GM18858 (cell line): ENCODE data around the gene LCA5L.
"Not testable (repeated sequence)": the region's sequence is repeated elsewhere in the genome, so short reads cannot be mapped to it uniquely, and the experiment has no call there.

Experiments
- ATAC-seq: cut with Tn5 transposase; IDR thresholded peaks from one replicate; pipeline ENCODE4 v1.9.1; 2021; ENCODE audit not compliant: unreplicated experiment

LCA5L gene

DNA sequence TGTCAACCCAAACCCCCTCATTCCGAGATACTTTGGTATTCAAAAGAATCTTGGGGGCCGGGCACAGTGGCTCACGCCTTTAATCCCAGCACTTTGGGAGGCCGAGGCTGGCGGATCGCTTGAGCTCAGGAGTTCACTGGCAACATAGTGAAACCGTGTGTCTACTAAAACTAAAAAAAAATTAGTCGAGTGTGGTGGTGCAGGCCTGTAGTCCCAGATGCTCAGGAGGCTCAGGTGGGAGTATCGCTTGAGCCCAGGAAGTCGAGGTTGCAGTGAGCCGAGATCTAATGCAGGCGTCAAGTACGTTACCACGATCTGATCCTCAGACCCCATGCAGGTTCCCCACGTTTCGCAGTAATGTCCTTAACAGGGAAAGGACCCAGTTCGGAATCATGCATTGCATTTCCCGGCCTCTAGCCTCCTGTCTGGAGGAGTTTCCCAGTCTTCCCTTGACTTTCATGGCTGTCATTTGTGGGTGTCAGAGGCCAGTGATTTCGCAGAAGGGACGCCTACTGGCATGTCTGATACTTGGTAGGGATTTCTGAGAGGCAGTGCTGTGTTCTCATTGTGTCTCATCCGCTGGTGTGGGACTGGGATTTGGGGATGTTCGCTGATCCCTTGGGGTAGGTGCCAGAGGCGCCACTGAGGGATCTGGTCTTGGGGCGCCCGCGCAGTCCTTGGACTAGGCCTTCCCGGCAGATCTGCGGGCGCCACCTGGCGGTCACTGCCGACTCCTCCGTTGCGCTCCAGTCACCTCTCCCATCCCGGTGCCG, 57.4 kb downstream of the LCA5L start:
- ATAC-seq = peak; percentile 84

DNA sequence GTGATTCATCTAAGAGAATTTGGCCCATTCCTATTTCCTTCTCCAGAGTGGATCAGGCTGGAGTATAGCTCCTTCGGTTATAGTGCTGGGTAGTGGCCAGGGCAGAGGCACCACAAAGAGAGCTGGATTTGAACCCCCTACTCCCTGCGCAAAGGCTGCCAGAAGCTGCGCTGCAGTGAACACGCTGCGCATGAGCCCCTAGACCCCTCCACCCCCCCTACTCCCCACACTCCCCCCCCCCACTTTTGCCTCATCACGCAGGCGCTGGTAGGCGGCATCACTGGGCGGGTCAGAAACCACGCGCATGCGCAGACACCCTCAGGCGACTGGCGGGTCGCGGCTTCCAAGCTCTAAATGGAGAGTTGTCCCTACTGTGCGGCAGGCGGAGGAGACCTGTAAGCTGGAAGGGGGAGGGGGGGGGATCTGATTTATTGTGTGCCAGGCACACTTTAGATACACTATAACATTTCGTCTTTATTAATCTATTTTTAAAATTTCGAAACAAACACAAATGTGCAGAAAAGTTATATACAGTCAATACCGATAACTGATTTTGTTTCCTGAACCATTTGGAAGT, 58.0 kb downstream of the LCA5L start:
- ATAC-seq = no peak

DNA sequence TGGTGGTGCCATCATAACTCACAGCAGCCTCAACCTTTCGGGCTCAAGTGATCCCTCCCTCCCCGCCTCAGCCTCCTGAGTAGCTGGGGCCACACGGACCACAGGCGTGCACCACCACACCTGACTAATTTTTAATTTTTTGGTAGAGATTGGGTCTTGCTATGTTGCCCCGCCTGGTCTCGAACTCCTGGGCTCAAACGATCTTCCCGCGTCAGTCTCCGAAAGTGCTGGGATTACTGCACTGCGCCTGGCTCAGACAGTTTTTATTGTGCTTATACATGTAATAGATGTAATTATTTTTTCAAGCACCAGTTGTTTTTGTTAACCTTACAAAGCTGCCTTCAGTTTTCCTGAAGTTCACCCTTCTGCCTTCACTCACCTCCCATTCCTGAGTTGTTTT, 58.7 kb downstream of the LCA5L start:
- no peak for ATAC-seq

DNA sequence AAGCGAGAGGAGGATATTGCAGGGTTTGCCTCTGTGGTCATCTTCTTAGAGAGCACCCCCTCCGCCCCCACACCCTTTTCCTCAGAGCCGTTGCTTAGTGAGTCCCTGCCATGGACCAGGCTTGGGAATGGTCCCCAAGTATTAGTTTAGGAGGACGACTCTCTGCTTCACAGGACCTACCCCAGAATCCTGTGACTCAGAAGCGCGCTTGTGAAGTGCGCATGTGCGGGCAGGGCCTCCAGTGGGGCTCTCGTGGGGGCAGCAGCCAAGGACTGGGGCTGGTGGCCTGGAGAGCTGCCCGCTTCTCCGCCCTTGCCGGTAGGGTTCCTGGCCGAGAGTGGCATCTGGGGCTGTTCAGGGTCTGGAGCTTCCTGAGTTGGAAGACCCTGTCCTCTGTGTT, 59.4 kb downstream of the LCA5L start:
- no peak for ATAC-seq

DNA sequence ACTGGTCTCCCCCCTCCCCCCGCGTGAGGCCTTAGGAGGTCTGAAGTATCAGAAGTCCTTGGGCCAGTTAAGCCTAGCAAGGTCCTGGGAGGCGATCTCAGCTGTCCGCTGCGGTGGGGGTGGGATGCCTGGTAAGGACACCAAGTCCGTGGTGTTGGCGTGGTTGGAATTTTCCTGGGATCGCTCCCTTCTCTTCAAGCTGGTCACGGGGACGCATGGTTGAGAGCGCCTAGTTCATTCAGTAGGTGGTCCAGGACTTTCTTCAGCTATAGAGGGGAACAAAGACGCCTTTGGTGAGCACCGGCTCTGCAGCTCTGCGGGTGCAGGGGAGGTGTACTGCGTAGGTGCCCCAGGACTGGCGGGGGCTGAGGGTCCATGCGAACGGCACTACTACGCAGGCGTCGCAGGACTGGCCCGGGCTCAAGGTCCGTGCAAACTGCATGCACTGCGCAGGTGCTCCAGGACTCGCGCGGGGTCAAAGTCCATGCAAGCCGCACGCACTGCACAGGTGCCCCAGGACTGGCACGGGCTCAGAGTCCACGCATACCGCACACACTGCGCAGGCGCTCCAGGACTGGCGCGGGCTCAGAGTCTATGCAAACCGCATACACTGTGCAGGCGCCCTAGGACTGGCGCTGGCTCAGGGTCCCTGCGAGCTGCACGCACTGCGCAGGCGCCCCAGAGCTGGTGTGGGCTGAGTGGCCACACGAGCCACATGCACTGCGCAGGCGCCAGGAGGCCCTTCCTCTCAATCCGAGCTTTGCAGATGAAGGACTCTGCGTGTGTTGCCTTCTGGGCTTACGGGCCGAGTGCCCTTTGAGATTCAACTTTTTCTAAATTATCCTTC, 60.1 kb downstream of the LCA5L start:
- no peak for ATAC-seq

DNA sequence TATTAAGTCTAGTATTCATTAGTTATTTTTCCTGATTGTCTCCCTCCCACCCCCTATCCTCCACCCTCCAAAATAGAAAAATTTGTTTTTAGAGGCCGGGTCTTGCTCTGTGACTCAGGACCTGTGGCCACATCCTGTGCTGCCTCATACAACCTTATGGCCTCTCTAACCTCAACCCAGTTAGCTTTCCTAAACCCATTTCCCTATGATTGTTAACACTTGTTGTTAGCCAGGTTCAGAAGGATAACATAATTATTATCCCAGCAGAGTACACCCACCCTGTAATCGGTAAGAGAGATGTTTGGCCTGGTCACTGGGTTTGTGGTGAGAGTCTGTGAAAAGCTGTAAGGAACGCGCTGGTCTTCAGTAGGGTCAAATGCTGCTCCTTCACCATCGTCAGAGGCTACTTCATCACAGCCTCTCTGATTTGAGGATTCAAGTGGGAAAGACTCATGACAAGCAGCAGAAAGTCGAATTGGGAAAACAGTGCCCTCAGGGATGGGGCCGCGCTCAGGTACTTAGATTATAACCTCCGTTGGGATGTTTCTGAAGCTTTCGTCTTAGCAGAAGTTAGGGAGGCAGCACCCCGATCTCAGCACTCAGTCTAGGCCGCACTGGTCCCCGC, 60.8 kb downstream of the LCA5L start:
- ATAC-seq = no peak

DNA sequence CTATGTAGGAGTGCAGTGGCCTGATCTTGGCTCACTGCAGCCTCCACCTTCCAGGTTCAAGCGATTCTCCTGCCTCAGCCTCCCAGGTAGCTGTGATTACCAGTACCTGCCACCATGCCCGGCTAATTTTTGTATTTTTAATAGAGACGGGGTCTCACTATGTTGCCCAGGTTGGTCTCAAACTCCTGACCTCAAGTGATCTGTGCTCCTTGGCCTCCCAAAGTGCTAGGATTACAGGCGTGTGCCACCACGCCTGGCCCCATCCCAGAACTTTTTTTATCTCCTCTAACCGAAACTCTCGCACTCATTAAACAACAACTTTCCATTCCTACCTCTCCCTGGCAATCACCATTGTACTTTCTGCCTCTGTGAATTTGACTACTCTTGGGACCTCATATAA, 63.5 kb downstream of the LCA5L start:
- not testable (repeated sequence) for ATAC-seq

DNA sequence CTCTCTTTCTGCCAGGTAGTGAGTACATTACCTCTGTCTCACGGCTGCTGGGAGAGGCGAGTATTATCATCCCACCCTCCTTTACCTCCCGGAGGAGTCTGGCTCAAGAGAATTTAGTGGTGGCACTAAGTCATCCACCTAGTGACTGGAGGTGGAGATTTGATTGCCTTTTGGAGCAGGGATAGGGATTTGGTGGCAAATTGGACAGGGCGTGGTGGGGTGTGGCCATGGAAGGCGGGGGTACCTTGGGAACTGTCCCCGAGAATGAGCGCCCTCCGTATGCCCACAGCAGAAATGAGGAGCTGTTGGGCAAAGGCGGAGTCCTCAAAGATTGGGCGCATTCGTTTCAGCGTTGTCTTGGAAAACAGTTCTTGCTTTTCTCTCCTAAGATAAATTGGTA, 64.6 kb downstream of the LCA5L start:
- ATAC-seq = no peak

DNA sequence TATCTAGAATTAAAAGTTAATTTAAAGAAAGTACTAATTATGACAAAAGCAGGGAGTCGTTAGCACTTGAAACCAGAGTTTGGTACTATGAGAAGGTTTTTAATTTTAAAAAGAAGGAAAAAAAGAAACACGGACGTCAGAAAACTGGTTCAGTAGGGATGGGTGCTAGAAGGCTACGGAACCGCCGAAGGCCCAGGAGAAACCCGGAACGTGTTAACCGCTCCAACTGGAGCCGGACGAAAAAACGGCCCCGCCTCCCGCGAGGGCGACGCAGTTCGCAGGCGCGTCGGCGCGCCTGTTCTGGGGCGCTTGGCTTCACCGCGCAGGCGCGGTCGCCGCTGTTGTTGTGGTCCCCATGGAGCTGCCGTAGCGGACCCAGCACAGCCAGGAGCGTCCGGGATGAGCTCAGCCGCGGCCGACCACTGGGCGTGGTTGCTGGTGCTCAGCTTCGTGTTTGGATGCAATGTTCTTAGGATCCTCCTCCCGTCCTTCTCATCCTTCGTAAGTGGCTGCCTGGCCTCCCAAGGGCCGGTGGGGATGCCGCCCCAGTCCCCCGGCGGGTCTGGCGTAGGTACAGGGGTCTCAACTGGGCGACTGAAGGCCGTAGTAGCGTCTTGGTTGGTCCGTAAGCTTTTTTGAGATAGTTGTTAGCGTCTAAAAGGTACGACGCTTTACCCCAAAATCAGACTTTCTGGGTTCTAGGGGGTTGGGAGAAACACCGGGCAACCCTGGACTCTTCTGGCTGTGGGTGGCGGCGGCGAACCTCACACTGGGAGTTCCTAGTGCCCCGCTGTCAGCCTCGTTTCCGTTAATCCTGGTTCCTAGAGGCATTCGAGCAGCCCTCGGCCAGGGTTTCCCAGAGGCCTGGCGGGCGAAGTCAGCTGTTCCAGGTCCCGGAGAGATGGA, 65.3 kb downstream of the LCA5L start:
- ATAC-seq = peak; percentile 98

DNA sequence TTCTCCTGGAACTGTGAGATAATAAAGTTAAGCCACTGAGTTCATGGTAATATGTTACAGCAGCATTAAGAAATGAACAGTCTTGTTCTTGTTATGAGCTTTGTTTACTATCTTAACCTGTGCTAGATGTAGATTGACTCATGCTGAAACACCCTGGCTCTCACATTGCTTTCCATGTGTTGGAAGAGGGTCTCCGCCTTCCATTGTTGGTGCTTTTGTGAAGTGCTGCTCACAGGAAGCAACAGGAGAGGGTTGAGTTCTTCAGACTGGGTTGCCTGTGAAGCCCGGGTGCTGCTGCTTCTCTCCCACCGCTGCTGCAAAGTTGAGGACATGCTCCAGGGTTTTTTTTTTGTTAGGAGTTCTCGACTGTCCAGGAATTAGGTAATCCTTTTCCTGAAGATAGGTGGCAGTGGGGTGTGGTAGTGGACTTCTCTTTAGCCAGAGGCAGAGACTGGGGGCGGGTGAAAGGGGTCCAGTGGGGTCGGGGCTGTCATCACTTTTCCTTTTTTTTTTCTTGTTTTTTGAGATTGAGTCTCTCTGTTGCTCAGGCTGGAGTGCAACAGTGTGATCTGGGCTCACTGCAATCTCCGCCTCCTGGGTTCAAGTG, 68.0 kb downstream of the LCA5L start:
- no peak for ATAC-seq

DNA sequence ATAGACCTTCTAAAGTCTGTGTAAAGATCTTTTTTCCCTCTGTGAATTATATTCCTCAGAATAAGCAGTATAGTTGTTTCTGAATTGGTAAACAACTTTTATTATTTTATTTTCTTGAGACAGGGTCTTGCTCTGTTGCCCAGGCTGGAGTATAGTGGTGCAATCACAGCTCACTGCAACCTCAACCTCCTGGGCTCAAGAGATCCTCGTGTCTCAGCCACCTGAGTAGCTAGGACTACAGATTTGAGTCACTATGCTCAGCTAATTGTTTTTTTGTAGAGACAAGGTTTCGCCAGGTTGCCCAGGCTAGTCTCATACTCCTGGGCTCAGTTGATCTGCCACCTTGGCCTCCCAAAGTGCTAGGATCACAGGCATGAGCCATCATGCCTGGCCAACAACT, 70.1 kb downstream of the LCA5L start:
- no peak for ATAC-seq

DNA sequence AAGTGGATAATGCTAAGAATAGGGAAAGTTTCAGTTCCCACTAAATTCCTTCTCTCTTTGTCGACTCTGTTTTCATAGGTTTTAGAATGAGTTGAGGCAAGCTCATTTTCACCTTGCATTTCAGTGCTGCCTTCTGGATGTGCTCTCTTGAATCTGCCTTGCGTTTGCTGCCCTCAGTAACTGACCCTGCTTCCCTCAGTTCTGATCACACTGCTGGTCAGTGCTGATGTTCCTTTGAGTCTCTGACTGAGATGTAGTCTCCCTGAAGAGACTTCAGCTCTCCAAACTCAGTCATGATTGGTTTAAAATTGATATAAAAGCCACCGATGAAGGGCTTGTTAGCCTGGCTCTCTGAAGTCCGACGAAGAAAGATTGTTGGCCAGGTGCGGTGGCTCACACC, 71.5 kb downstream of the LCA5L start:
- ATAC-seq = no peak

DNA sequence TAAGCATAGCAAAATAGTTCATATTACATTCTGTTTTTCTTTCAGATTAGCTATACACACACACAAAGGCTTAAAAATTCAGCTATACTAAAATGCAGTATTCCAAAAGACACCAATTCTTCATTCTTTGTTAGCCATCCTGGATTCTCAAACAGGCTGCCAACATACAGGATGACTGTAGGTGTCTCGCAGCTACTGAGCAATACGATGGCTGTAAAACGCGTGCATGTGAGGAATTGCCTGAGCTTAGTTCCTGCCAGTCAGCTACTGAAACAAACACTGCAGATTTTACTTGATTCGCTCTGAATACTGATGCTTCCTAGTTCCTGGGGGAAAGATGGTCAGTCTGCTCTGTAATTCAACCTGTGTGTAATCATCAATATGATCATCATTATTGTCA, 71.9 kb downstream of the LCA5L start:
- ATAC-seq = no peak

DNA sequence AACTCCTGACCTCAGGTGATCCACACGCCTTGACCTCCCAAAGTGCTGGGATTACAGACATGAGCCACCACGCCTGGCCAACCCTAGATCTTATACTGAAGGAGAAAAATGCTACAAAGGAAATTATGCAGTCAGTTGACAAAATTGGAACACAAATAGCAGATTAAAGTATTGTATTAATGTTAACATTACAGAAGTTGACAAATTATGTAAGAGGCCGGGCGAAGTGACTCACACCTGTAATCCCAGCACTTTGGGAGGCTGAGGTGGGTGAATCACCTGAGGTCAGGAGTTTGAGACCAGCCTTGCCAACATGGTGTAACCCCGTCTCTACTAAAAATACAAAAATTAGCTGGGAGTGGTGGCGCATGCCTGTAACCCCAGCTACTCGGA, 75.7 kb downstream of the LCA5L start:
- not testable (repeated sequence) for ATAC-seq

DNA sequence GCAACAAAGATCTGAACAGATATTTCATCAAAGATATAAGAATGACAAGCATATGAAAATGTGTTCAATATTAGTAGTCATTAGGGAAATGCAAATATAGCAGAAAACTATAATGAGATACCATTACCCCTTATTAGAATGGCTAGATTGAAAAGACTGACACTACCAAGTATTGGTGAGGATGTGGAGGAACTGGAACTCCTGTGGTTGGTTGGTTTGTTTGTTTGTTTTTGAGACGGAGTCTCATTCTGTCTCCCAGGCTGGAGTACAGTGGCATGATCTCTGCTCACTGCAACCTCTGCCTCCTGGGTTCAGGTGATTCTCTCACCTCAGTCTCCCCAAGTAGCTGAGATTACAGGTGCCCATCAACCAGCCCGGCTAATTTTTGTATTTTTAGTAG, 77.8 kb downstream of the LCA5L start:
- no peak for ATAC-seq

DNA sequence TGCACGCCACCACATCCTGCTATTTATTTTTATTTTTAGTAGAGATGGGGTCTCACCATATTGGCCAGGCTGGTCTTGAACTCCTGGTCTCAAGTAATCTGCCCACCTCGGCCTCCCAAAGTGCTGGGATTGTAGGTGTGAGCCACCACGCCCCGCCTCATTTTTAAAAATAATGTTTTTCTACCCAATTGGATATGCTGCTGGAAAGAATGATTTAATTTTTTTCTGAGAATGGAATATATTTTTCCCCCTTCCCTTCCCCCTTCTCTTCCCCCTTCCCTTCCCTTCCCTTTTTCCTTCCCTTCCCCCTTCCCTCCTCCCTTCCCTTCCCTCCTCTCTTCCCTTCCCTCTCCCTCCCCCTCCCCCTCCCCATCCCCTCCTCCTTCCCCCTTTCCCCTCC, 79.0 kb downstream of the LCA5L start:
- ATAC-seq = no peak

DNA sequence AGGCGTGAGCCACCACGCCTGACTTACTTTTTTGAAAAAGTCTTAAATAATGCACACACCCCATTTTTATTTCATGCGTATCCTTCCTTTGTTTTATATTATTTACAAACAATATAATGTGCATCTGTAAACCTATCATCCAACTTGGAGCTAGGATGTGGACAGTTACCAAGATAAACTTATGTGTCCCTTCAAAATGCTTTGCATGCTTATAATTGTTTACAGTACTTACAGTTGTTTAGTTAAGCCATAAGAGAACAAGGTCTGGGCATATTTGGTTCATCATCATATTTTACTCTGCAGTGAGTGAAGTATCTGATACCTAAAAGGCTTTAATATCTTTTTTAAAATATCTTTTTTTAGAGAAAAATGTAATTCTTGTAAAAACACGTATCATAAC, 80.6 kb downstream of the LCA5L start:
- ATAC-seq = no peak

DNA sequence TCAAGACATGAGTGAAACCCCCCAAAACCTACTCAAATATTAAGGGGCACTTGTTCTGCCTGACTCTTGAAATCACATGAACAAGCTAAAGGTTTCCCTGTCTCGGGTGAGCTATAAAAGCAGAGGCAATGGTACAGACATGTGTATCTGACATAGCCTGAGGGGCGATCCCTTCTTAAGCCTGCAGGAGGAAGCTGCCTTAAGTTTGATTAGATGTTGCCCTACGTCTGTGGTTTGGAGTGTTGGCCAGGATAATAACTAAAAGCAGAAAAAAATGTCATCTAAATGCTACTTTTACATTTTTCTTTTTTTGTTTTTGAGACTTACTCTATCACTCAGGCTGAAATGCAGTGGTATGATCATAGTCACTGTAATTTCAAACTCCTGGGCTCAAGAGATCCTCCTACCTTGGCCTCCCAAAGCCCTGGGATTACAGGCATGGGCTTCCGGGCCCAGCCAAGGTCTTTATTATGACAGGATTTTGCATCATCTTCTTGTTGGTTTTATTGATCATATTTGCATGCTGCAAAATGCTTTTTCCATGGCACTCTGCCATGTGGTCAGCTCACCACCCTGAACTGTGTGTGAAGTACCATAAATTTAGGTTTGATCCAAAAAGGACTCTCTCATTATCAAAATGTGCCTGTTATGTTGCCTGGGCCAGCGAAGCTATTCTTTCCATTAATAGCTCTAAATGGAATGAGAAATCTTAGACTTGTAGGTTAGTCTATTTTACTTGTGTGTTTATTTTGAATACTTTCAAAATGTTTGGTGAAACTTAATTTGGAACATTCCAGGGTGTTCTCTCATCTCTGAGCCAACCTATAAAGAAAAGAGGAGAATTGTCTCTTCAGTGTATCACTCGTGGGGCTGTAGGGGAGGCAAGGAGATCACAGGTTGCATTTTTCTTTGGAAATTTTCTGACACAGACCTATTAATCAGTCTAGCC, 81.7 kb downstream of the LCA5L start:
- no peak for ATAC-seq

DNA sequence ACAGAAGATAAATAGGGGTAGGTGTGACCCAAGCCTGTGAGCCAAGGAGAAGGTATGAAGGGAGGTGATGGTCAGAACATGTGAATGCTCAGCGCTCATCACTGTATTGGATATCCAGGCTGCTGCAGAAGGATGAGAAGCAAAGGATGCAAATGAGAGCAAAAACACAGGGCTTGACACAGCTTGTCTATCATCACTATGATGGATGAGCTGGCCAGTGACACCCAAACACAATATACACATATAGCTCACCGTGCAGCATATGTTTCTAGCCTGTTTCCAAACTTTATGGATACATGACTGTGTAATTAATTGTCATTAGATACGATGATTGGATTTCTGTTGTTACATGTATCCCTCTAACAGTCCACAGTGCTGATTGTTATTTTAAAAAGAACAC, 82.8 kb downstream of the LCA5L start:
- ATAC-seq = no peak
